Psoas muscle (tissue), 8 donors: ENCODE data around the gene EVL. TPM values are rescaled to one million over a fixed set of nuclear protein-coding genes. Genes with fewer than 3 reads are reported as not detected.
A peak's percentile ranks its signal among the peaks of the same experiment; 100 is the strongest.
"Not testable (repeated sequence)": the region's sequence is repeated elsewhere in the genome, so short reads cannot be mapped to it uniquely, and the experiment has no call there.

Experiments
- ATAC-seq, 4 donors: fragments of 200-7000 bp; cut with Tn5 transposase; one replicate each; pipeline ENCODE4 v1.9.1; 2020; ENCODE audit warnings: moderate library complexity in 3 of 4, mild to moderate bottlenecking in 2 of 4
- DNase-seq, 2 donors: peaks; one replicate each; pipeline ENCODE4 v3.0.0-alpha.2; 2020
- H3K27ac ChIP-seq: fragments of 200-600 bp; one replicate; pipeline ENCODE4 v1.8.0; 2022
- H3K27me3 ChIP-seq, 3 donors: fragments of 200-600 bp in 1 of 3; one replicate each; pipeline versions ENCODE4 v1.6.1 to v1.8.0; 2013 to 2022; ENCODE audit warnings: low read length in 2 of 3, mild to moderate bottlenecking in 2 of 3, moderate library complexity in 1 of 3; ENCODE audit not compliant: insufficient read depth in 3 of 3
- H3K36me3 ChIP-seq, 2 donors: fragments of 200-600 bp in 1 of 2; one replicate each; pipeline versions ENCODE4 v1.6.1 to v1.8.0; 2013 to 2022; ENCODE audit warnings: low read depth in 1 of 2, mild to moderate bottlenecking in 1 of 2, moderate library complexity in 1 of 2; ENCODE audit not compliant: insufficient read depth in 1 of 2
- H3K4me1 ChIP-seq: fragments of 200-600 bp; one replicate; pipeline ENCODE4 v1.8.0; 2022
- H3K4me3 ChIP-seq: fragments of 200-600 bp; one replicate; pipeline ENCODE4 v1.8.0; 2022; ENCODE audit warnings: mild to moderate bottlenecking
- H3K9me3 ChIP-seq: fragments of 200-600 bp; one replicate; pipeline ENCODE4 v1.8.0; 2022
- WGBS, 3 donors: extraction: QIAGEN DNeasy Blood & Tissue Kit; methylation state at CpG; one replicate each; pipeline versions ENCODE4 v1.1.6 to v1.1.7; 2013; 5-methylcytosine and 5-hydroxymethylcytosine counted together
- intact Hi-C, 2 donors: fragments of 100-400 bp; cut with DNase I; formaldehyde crosslinking; loops; one replicate each; pipeline versions ENCODE4 v1.11.0 to v1.14.2; 2022
- polyA plus RNA-seq, 3 donors: library from polyadenylated mRNA; stranded (reverse); fragments of 200-250 nt; gene quantifications; one replicate each; pipeline ENCODE4 v1.2.3, GENCODE V29; 2013
- total RNA-seq, 4 donors: library from RNA; stranded (reverse); fragmentation: NEBNext Ultra II Directional in 2 of 4; extraction: Animal tissue kit (Norgen Biotek cat#: 25700) in 2 of 4; gene quantifications; one replicate each; pipeline versions ENCODE4 v1.2.1 to v1.2.4, GENCODE V29; 2021 to 2023
- TF ChIP-seq, protein P1 (sequence below): fragments of 200-600 bp; IDR thresholded peaks from one replicate; pipeline ENCODE4 v1.8.0; 2022; ENCODE audit warnings: antibody characterized with exemption
- donor health status: healthy with polysubstance abuse.
- donor health status: DM: no; HTN: no; CAD: no; lungs with moderate emphysema.
- donor health status: Bipolar disorder and iron deficiency.
- donor health status: healthy.
- donor health status: DM: yes; HTN: yes; CAD: no.
- donor health status: DM: no; HTN: no; CAD: no.
- donor health status: DM: no; HTN: no; CAD: no.
- donor health status: DM: yes; HTN: yes; CAD: no.

Gene EVL
- total and polyA plus RNA-seq, 7 donors, result 9.6 to 30.4 (median 17.1) TPM

DNA sequence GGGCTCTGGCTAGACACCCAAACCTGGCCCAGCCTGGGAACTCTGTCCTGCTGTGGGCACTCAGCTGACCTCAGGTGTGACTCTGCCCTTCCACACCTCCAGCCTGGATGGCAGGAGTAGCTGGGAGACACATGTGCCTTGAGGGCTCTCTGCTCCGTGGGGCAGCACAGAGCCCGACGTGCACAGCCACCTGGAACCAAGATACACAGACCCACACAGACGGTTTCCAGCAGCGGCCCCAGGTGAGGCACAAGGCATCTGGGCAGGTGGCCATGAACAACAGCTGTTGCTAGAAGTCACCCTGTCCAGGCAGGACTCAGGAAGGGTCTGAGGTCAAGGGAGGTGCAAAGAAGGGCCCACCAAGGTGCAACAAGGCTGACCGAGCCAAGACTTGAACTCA is 88.3 kb downstream of the EVL start:
- 88 to 95% (median 89%) methylated on average over 6 of the region's 6 CpGs for WGBS, 3 donors
- intact Hi-C loops, result no loop called here
- H3K36me3 ChIP-seq, result no peaks in the 10 kb centered on the region
- no peak for DNase-seq
- H3K9me3 ChIP-seq, result no peaks in the 10 kb centered on the region
- TF ChIP-seq, protein P1, sequence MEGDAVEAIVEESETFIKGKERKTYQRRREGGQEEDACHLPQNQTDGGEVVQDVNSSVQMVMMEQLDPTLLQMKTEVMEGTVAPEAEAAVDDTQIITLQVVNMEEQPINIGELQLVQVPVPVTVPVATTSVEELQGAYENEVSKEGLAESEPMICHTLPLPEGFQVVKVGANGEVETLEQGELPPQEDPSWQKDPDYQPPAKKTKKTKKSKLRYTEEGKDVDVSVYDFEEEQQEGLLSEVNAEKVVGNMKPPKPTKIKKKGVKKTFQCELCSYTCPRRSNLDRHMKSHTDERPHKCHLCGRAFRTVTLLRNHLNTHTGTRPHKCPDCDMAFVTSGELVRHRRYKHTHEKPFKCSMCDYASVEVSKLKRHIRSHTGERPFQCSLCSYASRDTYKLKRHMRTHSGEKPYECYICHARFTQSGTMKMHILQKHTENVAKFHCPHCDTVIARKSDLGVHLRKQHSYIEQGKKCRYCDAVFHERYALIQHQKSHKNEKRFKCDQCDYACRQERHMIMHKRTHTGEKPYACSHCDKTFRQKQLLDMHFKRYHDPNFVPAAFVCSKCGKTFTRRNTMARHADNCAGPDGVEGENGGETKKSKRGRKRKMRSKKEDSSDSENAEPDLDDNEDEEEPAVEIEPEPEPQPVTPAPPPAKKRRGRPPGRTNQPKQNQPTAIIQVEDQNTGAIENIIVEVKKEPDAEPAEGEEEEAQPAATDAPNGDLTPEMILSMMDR, result no peak
- ATAC-seq, result no peak
- H3K27ac ChIP-seq, result no peak overlapping the region
- peaks cover 0 to 29% (median 11%) of the 10 kb centered on the region in 3 donors for H3K27me3 ChIP-seq
- peaks cover under 1% of the 10 kb centered on the region for H3K4me1 ChIP-seq
- no peak overlapping the region for H3K4me3 ChIP-seq

DNA sequence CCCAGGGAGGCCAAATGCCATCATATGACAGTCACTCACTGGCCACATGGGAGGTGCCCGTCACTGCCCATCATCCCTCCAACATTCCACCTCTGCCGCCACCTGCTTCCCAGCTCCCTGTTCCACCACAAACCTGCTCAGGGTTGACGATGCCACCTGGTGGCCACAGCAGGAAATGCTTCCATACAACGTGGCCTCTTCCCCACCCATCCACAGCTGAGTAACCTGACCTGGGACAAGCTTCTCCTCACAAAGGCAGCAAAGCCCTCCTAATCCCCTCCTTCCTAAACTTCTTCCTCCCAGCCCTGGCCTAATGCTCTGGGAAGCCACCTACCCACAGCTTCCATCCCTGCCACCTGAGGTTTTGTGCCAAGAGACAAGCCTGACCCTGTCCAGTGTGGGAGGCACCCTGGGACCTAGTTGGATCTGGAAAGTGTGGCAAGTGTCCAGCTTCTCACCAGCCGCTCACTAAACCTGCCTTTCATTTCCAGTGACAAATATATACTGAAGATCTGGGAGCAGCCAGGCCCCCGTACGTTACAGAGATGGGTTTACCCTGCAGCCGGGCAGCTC is 89.9 kb downstream of the EVL start:
- TF ChIP-seq, protein P1, result peak; percentile 31
- DNase-seq (no peak), ATAC-seq (no peak)
- Histone ChIP-seq H3K4me3 (no peak overlapping the region), H3K27ac (no peak overlapping the region), H3K4me1 (peaks cover 9% of the 10 kb centered on the region), H3K9me3 (no peaks in the 10 kb centered on the region), H3K36me3 (no peaks in the 10 kb centered on the region), H3K27me3 (peaks cover 0 to 39% (median 19%) of the 10 kb centered on the region in 3 donors)
- intact Hi-C loops, result no loop called here
- WGBS, 3 donors, result 62 to 67% (median 67%) methylated on average over 8 of the region's 8 CpGs

DNA sequence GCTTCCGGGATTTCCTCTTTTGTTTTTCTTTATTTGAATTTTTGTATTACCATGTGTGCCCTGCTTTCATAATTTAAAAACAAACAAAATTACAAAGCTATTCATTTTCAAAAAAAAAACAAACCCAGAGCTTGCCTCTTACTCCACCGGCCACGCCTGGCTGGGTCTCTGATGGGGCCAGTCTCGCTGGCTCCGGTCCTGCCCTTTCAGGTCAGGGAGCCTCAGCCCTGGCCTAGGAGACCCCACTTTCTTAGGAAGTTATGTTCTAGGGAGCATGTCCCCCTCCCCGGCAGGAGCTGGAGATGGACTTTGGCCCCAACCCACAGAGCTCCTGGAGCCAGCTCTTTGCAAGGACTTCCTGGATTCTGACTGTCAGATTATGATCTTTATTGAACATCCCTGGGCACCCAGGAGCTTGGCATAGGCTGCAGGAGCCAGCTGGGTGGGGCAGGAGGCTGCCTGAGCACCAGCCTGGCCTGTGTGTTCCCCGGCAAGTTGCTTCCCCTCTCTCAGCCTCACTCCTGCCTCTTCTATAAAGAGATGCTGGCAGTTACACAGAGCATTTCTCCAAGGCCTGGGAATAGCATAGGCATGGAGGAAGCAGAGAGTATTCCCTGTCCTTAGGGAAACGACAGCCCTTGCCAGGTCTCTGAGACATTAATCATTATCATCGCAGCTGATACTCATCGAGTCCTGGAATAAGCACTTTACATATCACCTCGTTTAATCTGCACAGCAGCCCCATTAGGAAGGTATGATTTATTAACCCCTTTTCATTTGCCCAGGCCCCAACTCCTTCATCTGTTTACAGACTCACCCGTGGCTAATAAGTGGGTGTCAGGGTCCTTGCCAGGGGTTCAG is 90.8 kb downstream of the EVL start:
- TF ChIP-seq, protein P1, result no peak
- H3K27me3 ChIP-seq, result peaks cover 0 to 47% (median 23%) of the 10 kb centered on the region in 3 donors
- intact Hi-C loops, result no loop called here

DNA sequence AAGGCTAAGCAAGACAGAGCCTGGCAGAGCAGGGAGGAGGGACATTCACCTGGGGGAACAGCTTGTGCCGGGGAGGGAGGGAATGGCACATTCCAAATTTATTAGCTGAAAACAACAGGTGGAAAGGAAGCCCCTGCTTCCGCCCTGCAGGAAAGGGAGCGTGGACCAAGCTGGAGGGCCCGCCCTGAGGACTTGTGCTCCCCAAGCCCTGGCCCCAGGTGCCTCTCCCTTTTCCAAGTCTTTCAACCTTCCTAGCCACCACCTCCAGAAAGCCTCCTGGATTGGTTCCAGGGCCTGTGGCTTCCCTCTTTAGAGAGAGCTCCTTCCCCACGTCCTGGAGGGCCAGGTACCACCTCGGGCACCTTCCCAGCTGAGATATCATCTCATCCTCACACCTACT is 91.6 kb downstream of the EVL start:
- H3K4me1 ChIP-seq, result peaks cover 9% of the 10 kb centered on the region
- H3K27me3 ChIP-seq, result peaks cover 0 to 48% (median 23%) of the 10 kb centered on the region in 3 donors
- TF ChIP-seq, protein P1, result no peak
- no peak for DNase-seq
- no peak overlapping the region for H3K27ac ChIP-seq
- intact Hi-C loops, result no loop called here
- no peak for ATAC-seq
- 74 to 90% (median 82%) methylated on average over 5 to 6 of the region's 6 CpGs for WGBS, 3 donors
- H3K9me3 ChIP-seq, result no peaks in the 10 kb centered on the region
- H3K36me3 ChIP-seq, result no peaks in the 10 kb centered on the region
- no peak overlapping the region for H3K4me3 ChIP-seq

More for the DNA sequence above, 90.8 kb downstream of the EVL start:
- ATAC-seq (no peak), DNase-seq (no peak)
- Histone ChIP-seq H3K27ac (no peak overlapping the region), H3K4me1 (peaks cover 9% of the 10 kb centered on the region), H3K4me3 (no peak overlapping the region), H3K9me3 (no peaks in the 10 kb centered on the region), H3K36me3 (no peaks in the 10 kb centered on the region)
- 57 to 65% (median 57%) methylated on average over 12 of the region's 12 CpGs for WGBS, 3 donors

DNA sequence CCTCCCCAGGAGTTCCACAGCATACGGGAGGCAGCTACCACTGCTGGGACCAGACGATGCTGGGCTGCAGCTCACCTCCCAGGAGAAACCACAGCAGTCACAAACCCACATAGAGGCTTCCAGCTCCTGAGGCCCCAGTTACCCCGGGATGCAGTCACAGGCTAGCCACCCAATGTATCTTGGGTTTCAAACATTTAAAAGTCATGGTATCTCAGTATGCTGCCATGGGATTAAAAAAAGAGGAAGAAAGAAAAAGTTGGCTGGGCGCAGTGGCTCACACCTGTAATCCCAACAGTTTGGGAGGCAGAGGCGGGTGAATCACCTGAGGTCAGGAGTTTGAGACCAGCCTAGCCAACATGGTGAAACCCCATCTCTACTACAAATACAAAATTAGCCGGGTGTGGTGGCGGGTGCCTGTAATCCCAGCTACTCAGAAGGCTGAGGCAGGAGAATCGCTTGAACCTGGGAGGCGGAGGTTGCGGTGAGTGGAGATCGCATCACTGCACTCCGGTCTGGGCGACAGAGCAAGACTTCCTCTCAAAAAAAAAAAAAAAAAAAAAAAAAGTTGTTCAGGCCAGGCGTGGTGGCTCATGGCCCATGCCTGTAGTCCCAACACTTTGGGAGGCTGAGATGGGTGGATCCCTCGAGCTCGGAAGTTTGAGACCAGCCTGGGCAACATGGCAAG is 92.5 kb downstream of the EVL start:
- H3K9me3 ChIP-seq, H3K27ac ChIP-seq, H3K4me3 ChIP-seq, H3K36me3 ChIP-seq, DNase-seq, ATAC-seq, intact Hi-C loops, H3K4me1 ChIP-seq: not testable (repeated sequence)
- 89 to 94% (median 92%) methylated on average over 16 of the region's 16 CpGs for WGBS, 3 donors
- peaks cover 0 to 48% (median 23%) of the 10 kb centered on the region in 3 donors for H3K27me3 ChIP-seq
